GM12878 (cell line): Measurements from ENCODE around the gene LRRC2. TPM values are rescaled to one million over a fixed set of nuclear protein-coding genes. Genes with fewer than 3 reads are reported as not detected.

Source experiments
- ATAC-seq: fragments of 200-7000 bp; cut with Tn5 transposase; 3 replicates; pipeline ENCODE4 v1.9.1; 2020; ENCODE audit warnings: mild to moderate bottlenecking, moderate library complexity
- BruUV-seq: library from RNA; stranded (reverse); fragments of 400-500 nt; replicated peaks from 2 replicates; lab custom pipeline; 2021; lab: Mats Ljungman, UMichigan
- CTCF ChIA-PET: fragments of 300-600 bp; sonication (Branson Sonifier 250); formaldehyde crosslinking; extraction: SDS; loops from one replicate; lab custom pipeline; 2021; ENCODE audit warnings: inconsistent platforms; lab: Yijun Ruan, JAX
- POLR2A ChIA-PET: fragments of 350-600 bp; formaldehyde crosslinking; extraction: SDS; loops from one replicate; lab custom pipeline; 2021; ENCODE audit warnings: inconsistent platforms; lab: Charles Lee
- RAD21 ChIA-PET: fragments of 300-600 bp; sonication (Branson Sonifier 250); formaldehyde crosslinking; loops from one replicate; lab custom pipeline; 2023; ENCODE audit warnings: antibody characterized with exemption; ENCODE audit not compliant: unreplicated experiment; lab: Charles Lee
- SMC1A ChIA-PET: fragments of 300-600 bp; sonication (Branson Sonifier 250); formaldehyde crosslinking; loops from one replicate; lab custom pipeline; 2023; ENCODE audit not compliant: unreplicated experiment, uncharacterized antibody; lab: Charles Lee
- DNase-seq: peaks from one replicate; pipeline ENCODE4 v3.0.0-alpha.2; 2011; ENCODE audit warnings: low read depth, low spot score
- FAIRE-seq: peaks from 3 replicates; lab custom pipeline; 2011; peaks lifted over from hg19 to GRCh38; lab: Jason Lieb, UNC
- H2AFZ ChIP-seq: 2 replicates; pipeline ENCODE4 v1.6.0; 2011; ENCODE audit warnings: low read depth, low read length, control low read depth; ENCODE audit not compliant: control insufficient read depth
- H3K27ac ChIP-seq: 2 replicates; pipeline ENCODE4 v1.5.1; 2011; ENCODE audit warnings: control low read depth; ENCODE audit not compliant: control insufficient read depth, insufficient read depth
- H3K27me3 ChIP-seq, 2 experiments: replicated peaks in 1 of 2; 2 replicates each; pipeline versions ENCODE4 v1.6.0 to v1.6.1; 2011; ENCODE audit warnings: low read length in 1 of 2; ENCODE audit not compliant: control insufficient read depth in 2 of 2, insufficient read depth in 2 of 2
- H3K36me3 ChIP-seq, 2 experiments: 2 replicates each; pipeline ENCODE4 v1.5.1; 2011; ENCODE audit warnings: low read length in 1 of 2; ENCODE audit not compliant: control insufficient read depth in 2 of 2, insufficient read depth in 2 of 2
- H3K4me1 ChIP-seq: 2 replicates; pipeline ENCODE4 v1.6.1; 2011; ENCODE audit warnings: mild to moderate bottlenecking, low read length, moderate library complexity, mixed read lengths; ENCODE audit not compliant: control insufficient read depth, insufficient read depth
- H3K4me2 ChIP-seq: 2 replicates; pipeline ENCODE4 v1.6.0; 2011; ENCODE audit warnings: control low read depth; ENCODE audit not compliant: control insufficient read depth, insufficient read depth
- H3K4me3 ChIP-seq: fragments of 200-600 bp; sonication (generic); 2 replicates; pipeline ENCODE4 v1.5.1; 2016
- H3K79me2 ChIP-seq: 2 replicates; pipeline ENCODE4 v1.6.0; 2011; ENCODE audit warnings: low read length; ENCODE audit not compliant: control insufficient read depth, insufficient read depth
- H3K9ac ChIP-seq: 2 replicates; pipeline ENCODE4 v1.8.0; 2011; ENCODE audit warnings: low read length, control low read depth, mixed read lengths; ENCODE audit not compliant: control insufficient read depth, insufficient read depth
- H3K9me3 ChIP-seq: replicated peaks from 3 replicates; pipeline ENCODE4 v1.5.1; 2011; ENCODE audit warnings: mild to moderate bottlenecking, low read length; ENCODE audit not compliant: control insufficient read depth, insufficient read depth
- H4K20me1 ChIP-seq: 2 replicates; pipeline ENCODE4 v1.6.0; 2011; ENCODE audit not compliant: control insufficient read depth, insufficient read depth
- CHD1 ChIP-seq: IDR thresholded peaks from 2 replicates; pipeline ENCODE4 v1.6.1; 2012; ENCODE audit warnings: low read depth, low read length, improper control_type of control experiment
- ETV6 ChIP-seq, 2 experiments: fragments of 450-650 bp in 1 of 2; IDR thresholded peaks in 1 of 2; conservative IDR thresholded peaks in 1 of 2; 2 replicates each; pipeline ENCODE4 v1.6.1; 2014; ENCODE audit warnings: antibody characterized with exemption in 1 of 2, borderline replicate concordance in 1 of 2, low read depth in 1 of 2, mild to moderate bottlenecking in 1 of 2, moderate library complexity in 1 of 2
- RFX5 ChIP-seq: IDR thresholded peaks from 2 replicates; pipeline ENCODE4 v1.6.1; 2011; ENCODE audit warnings: low read depth, low read length, improper control_type of control experiment
- SIX5 ChIP-seq: IDR thresholded peaks from 2 replicates; pipeline ENCODE4 v1.6.1; 2011; ENCODE audit warnings: mild to moderate bottlenecking, low read depth, low read length, moderate library complexity; ENCODE audit not compliant: severe bottlenecking
- SMAD5 ChIP-seq: IDR thresholded peaks from 2 replicates; pipeline ENCODE4 v1.6.1; 2016; ENCODE audit warnings: antibody characterized with exemption, low read depth
- SUPT20H ChIP-seq: IDR thresholded peaks from 2 replicates; pipeline ENCODE4 v1.6.1; 2011; ENCODE audit warnings: low read depth, mild to moderate bottlenecking, low read length, moderate library complexity, borderline replicate concordance; ENCODE audit not compliant: control insufficient read depth
- TCF3 ChIP-seq: IDR thresholded peaks from 2 replicates; pipeline ENCODE4 v1.6.1; 2012; ENCODE audit warnings: low read depth, mild to moderate bottlenecking, low read length, borderline replicate concordance; ENCODE audit not compliant: insufficient read depth
- ZNF217 ChIP-seq: fragments of 450-650 bp; IDR thresholded peaks from 2 replicates; pipeline ENCODE4 v1.6.1; 2017; ENCODE audit warnings: antibody characterized with exemption, mild to moderate bottlenecking
- WGBS: methylation state at CpG from one replicate; pipeline ENCODE4 v1.1.6; 2016; ENCODE audit warnings: low lambda C conversion rate; ENCODE audit not compliant: insufficient replicate concordance, insufficient coverage; ENCODE audit errors: missing lambda C conversion rate; 5-methylcytosine and 5-hydroxymethylcytosine counted together
- in situ Hi-C: fragments of 300-500 bp; cut with MboI; formaldehyde crosslinking; loops from 9 replicates; pipeline ENCODE4 v1.14.3; 2018; ENCODE audit warnings: mixed read lengths
- intact Hi-C: fragments of 100-400 bp; cut with micrococcal nuclease; formaldehyde crosslinking; loops from one replicate; pipeline ENCODE4 v1.14.2; 2022; ENCODE audit not compliant: unreplicated experiment
- polyA plus RNA-seq, 11 experiments: library from polyadenylated mRNA; depleted of rRNA in 4 of 11; unstranded in 6 of 11; stranded (reverse) in 5 of 11; fragments of >200 nt; fragmentation: Nextera tagmentation in 4 of 11; fragmentation: Illumina TruSeq in 1 of 11; extraction: Ambion mirVana in 4 of 11; extraction: Trizol in 1 of 11; gene quantifications; 1 replicate in 1 of 11; 2 replicates in 10 of 11; pipeline versions ENCODE4 v1.2.1 to v1.2.3, GENCODE V29; 2011 to 2016; ENCODE audit warnings: inconsistent platforms in 2 of 11, missing spikeins in 2 of 11, low read depth in 1 of 11
- total RNA-seq, 4 experiments: library from RNA; depleted of rRNA in 3 of 4; stranded (reverse); fragments of >200 nt in 3 of 4; fragmentation: Illumina TruSeq in 1 of 4; extraction: Trizol in 1 of 4; gene quantifications; 2 replicates each; pipeline versions ENCODE4 v1.2.1 to v1.2.3, GENCODE V29; 2013 to 2021

The LRRC2 gene
- total and polyA plus RNA-seq, 10 of the 15 experiments (the other 5 are each of a cell fraction or from before 2014, with no cell fraction given), result not detected

GRCh38 chr3:46497556-46498265 lies 68.4 kb downstream of the LRRC2 start, which contains the start of gene RTP3:
Gene RTP3, plus strand, starts transcription at chr3:46497976. Its CDS starts 87 bp downstream, at chr3:46498063.
- Histone ChIP-seq H3K4me1 (peaks cover 24% of the 10 kb centered on the region), H3K9ac (no peak within 1 kb of the TSS), H3K27ac (no peak within 1 kb of the TSS), H3K9me3 (no peaks in the 10 kb centered on the region; the same call in 2 of the 3 replicates)
- ChIA-PET SMC1A (interaction anchor here (1.5 to 2.6 kb wide), 3 partner anchors 9 to 131 kb away, joined by 4 to 8 read pairs (median 8); no protein-coding TSS in a partner anchor), CTCF (interaction anchor here (1.4 to 6.0 kb wide), 4 partner anchors 9 to 132 kb away, joined by 5 to 36 read pairs (median 28); no protein-coding TSS in a partner anchor)
- no peak for FAIRE-seq
- BruUV-seq, result no TSS peak
- TF ChIP-seq CHD1 (no peak), SMAD5 (no peak), TCF3 (no peak), SUPT20H (no peak), SIX5 (no peak), ZNF217 (no peak), ETV6 (conservative IDR thresholded peaks at IDR 0.05 in 1 of 2, IDR thresholded peaks at IDR 0.05 in 1 of 2; ENCODE audit: borderline replicate concordance in 1 of 2, low read depth in 1 of 2) (no peak), RFX5 (no peak)
- TF ChIP-seq, all 136 proteins: peak for 0
- intact Hi-C loops (loop anchor here (2.0 kb wide), 1 partner anchor 61 kb away; no protein-coding TSS in a partner anchor), in situ Hi-C loops (no loop called here)
- Histone ChIP-seq H3K4me2 (no peak within 1 kb of the TSS), H3K4me3 (no peak within 1 kb of the TSS), H2AFZ (no peak within 1 kb of the TSS), H3K27me3 (peaks cover 0 to 3% of the 10 kb centered on the region in 2 experiments; a peak in 1 of 4 replicates), H3K36me3 (no peaks in the 10 kb centered on the region), H3K79me2 (no peaks in the 10 kb centered on the region), H4K20me1 (no peaks in the 10 kb centered on the region)
- ChIA-PET POLR2A (no interaction called here), RAD21 (interaction anchor here (1.7 kb wide), 1 partner anchor 9 kb away, joined by 6 read pairs; no protein-coding TSS in a partner anchor)
- ATAC-seq (no peak), DNase-seq (no peak)
- 65% methylated on average over 9 of the region's 9 CpGs for WGBS
